Central memory CD8-positive, alpha-beta T cell (primary cell): ENCODE results near the gene LDAH.

Experiments used
- ATAC-seq: fragments of 150-1000 bp; cut with Tn5 transposase; replicated peaks from 2 replicates; pipeline ENCODE4 v1.10.0; 2022; ENCODE audit warnings: mild to moderate bottlenecking, moderate FRiP score, moderate number of reproducible peaks; ENCODE audit not compliant: poor library complexity, severe bottlenecking; ENCODE audit errors: extremely low read depth
- DNase-seq, 2 donors: peaks; one replicate each; pipeline ENCODE4 v3.0.0; 2021; ENCODE audit warnings: low spot score in 2 of 2
- H3K27ac Mint-ChIP-seq: one replicate; pipeline ENCODE4 v1.8.0; 2022; ENCODE audit warnings: low read depth, mild to moderate bottlenecking, moderate library complexity, mixed read lengths
- H3K27me3 Mint-ChIP-seq: one replicate; pipeline ENCODE4 v1.8.0; 2022; ENCODE audit warnings: mixed read lengths
- H3K36me3 Mint-ChIP-seq: one replicate; pipeline ENCODE4 v1.8.0; 2022; ENCODE audit warnings: mild to moderate bottlenecking, moderate library complexity, mixed read lengths; ENCODE audit not compliant: insufficient read depth
- H3K4me1 Mint-ChIP-seq: one replicate; pipeline ENCODE4 v1.8.0; 2022; ENCODE audit warnings: mixed read lengths
- H3K4me3 Mint-ChIP-seq: one replicate; pipeline ENCODE4 v1.8.0; 2022; ENCODE audit warnings: mild to moderate bottlenecking, moderate library complexity, mixed read lengths
- H3K9me3 Mint-ChIP-seq: one replicate; pipeline ENCODE4 v1.8.0; 2022; ENCODE audit warnings: mixed read lengths

The LDAH gene

GRCh38 chr2:20672201-20672951, 150.5 kb downstream of the LDAH start:
- DNase-seq (no peak), ATAC-seq (no peak)
- Mint-ChIP-seq H3K4me1 (no peaks in the 10 kb centered on the region), H3K9me3 (no peaks in the 10 kb centered on the region), H3K27me3 (peaks cover 62% of the 10 kb centered on the region), H3K27ac (no peak overlapping the region), H3K4me3 (no peak overlapping the region), H3K36me3 (no peaks in the 10 kb centered on the region)

GRCh38 chr2:20671736-20672080, 151.2 kb downstream of the LDAH start:
- ATAC-seq: no peak
- Mint-ChIP-seq H3K4me1 (no peaks in the 10 kb centered on the region), H3K27ac (no peak overlapping the region), H3K27me3 (peaks cover 63% of the 10 kb centered on the region), H3K4me3 (no peak overlapping the region), H3K36me3 (no peaks in the 10 kb centered on the region), H3K9me3 (no peaks in the 10 kb centered on the region)
- DNase-seq: no peak

- Mint-ChIP-seq H3K36me3 (peaks cover 1% of the 10 kb centered on the region), H3K4me3 (no peak overlapping the region), H3K4me1 (peaks cover 4% of the 10 kb centered on the region), H3K27ac (no peak overlapping the region), H3K9me3 (no peaks in the 10 kb centered on the region), H3K27me3 (peaks cover 68% of the 10 kb centered on the region)
- ATAC-seq (no peak), DNase-seq (no peak)
Observed at GRCh38 chr2:20671036-20671735, 151.7 kb downstream of the LDAH start.

GRCh38 chr2:20670315-20671035, 152.4 kb downstream of the LDAH start:
- Mint-ChIP-seq H3K4me1 (peaks cover 9% of the 10 kb centered on the region), H3K9me3 (no peaks in the 10 kb centered on the region), H3K36me3 (peaks cover 3% of the 10 kb centered on the region), H3K27ac (no peak overlapping the region), H3K4me3 (no peak overlapping the region), H3K27me3 (peaks cover 75% of the 10 kb centered on the region)
- ATAC-seq (no peak), DNase-seq (no peak)

GRCh38 chr2:20669562-20670314, 153.2 kb downstream of the LDAH start:
- Mint-ChIP-seq H3K27me3 (peaks cover 82% of the 10 kb centered on the region), H3K27ac (no peak overlapping the region), H3K9me3 (no peaks in the 10 kb centered on the region), H3K4me3 (no peak overlapping the region), H3K4me1 (peaks cover 16% of the 10 kb centered on the region), H3K36me3 (peaks cover 3% of the 10 kb centered on the region)
- ATAC-seq (no peak), DNase-seq (no peak)

- ATAC-seq: no peak
- Mint-ChIP-seq H3K4me1 (peaks cover 16% of the 10 kb centered on the region), H3K4me3 (peak overlapping the region; percentile 11), H3K9me3 (no peaks in the 10 kb centered on the region), H3K36me3 (peaks cover 3% of the 10 kb centered on the region), H3K27ac (no peak overlapping the region), H3K27me3 (peaks cover 87% of the 10 kb centered on the region)
- DNase-seq: no peak
Observed at GRCh38 chr2:20668871-20669475, 153.9 kb downstream of the LDAH start.

- Mint-ChIP-seq H3K36me3 (peaks cover 3% of the 10 kb centered on the region), H3K27ac (no peak overlapping the region), H3K27me3 (peaks cover 87% of the 10 kb centered on the region), H3K4me3 (no peak overlapping the region), H3K4me1 (peaks cover 16% of the 10 kb centered on the region), H3K9me3 (no peaks in the 10 kb centered on the region)
- ATAC-seq: no peak
- no peak for DNase-seq
Observed at GRCh38 chr2:20668451-20668850, 154.4 kb downstream of the LDAH start.

- H3K9me3 Mint-ChIP-seq: no peaks in the 10 kb centered on the region
- no peak overlapping the region for H3K27ac Mint-ChIP-seq
- peaks cover 84% of the 10 kb centered on the region for H3K27me3 Mint-ChIP-seq
- DNase-seq: no peak
- ATAC-seq: no peak
- no peak overlapping the region for H3K4me3 Mint-ChIP-seq
- H3K36me3 Mint-ChIP-seq: peaks cover 3% of the 10 kb centered on the region
- peaks cover 16% of the 10 kb centered on the region for H3K4me1 Mint-ChIP-seq
Observed at GRCh38 chr2:20667531-20668401, 155.1 kb downstream of the LDAH start.

GRCh38 chr2:20667151-20667530, 155.8 kb downstream of the LDAH start:
- peaks cover 84% of the 10 kb centered on the region for H3K27me3 Mint-ChIP-seq
- H3K36me3 Mint-ChIP-seq: peaks cover 3% of the 10 kb centered on the region
- ATAC-seq (peak; percentile 19), DNase-seq (no peak)
- H3K27ac Mint-ChIP-seq: no peak overlapping the region
- H3K9me3 Mint-ChIP-seq: no peaks in the 10 kb centered on the region
- H3K4me3 Mint-ChIP-seq: peak overlapping the region; percentile 67
- H3K4me1 Mint-ChIP-seq: peaks cover 16% of the 10 kb centered on the region

GRCh38 chr2:20666304-20667150, 156.4 kb downstream of the LDAH start, which contains the start of gene GDF7:
TSS of gene GDF7 (plus strand) at chr2:20667144. CDS start at chr2:20667240, 96 bp downstream.
- Mint-ChIP-seq H3K4me1 (peaks cover 16% of the 10 kb centered on the region), H3K4me3 (peak within 1 kb of the TSS; percentile 67), H3K9me3 (no peaks in the 10 kb centered on the region), H3K27me3 (peaks cover 84% of the 10 kb centered on the region), H3K36me3 (peaks cover 3% of the 10 kb centered on the region), H3K27ac (no peak within 1 kb of the TSS)
- DNase-seq (no peak), ATAC-seq (peak; percentile 24)

GRCh38 chr2:20666005-20666303, 156.9 kb downstream of the LDAH start:
- no peak for DNase-seq
- peak overlapping the region; percentile 67 for H3K4me3 Mint-ChIP-seq
- H3K27me3 Mint-ChIP-seq: peaks cover 84% of the 10 kb centered on the region
- peaks cover 3% of the 10 kb centered on the region for H3K36me3 Mint-ChIP-seq
- H3K4me1 Mint-ChIP-seq: peaks cover 16% of the 10 kb centered on the region
- no peaks in the 10 kb centered on the region for H3K9me3 Mint-ChIP-seq
- no peak overlapping the region for H3K27ac Mint-ChIP-seq
- no peak for ATAC-seq
